Progenitor cell of endocrine pancreas (in vitro differentiated cells): ENCODE measurements around the gene STX18. TPM values are rescaled to one million over a fixed set of nuclear protein-coding genes. Genes with fewer than 3 reads are reported as not detected.
A peak's percentile ranks its signal among the peaks of the same experiment; 100 is the strongest.

Experiments used
- DNase-seq: peaks from one replicate; pipeline ENCODE4 v3.0.0; 2021; ENCODE audit warnings: low spot score; ENCODE audit not compliant: unreplicated experiment
- H3K27ac Mint-ChIP-seq: 2 replicates; pipeline ENCODE4 v1.8.0; 2021; ENCODE audit warnings: mild to moderate bottlenecking, moderate library complexity, mixed read lengths
- H3K27me3 Mint-ChIP-seq: 2 replicates; pipeline ENCODE4 v1.8.0; 2021; ENCODE audit warnings: mixed read lengths
- H3K36me3 Mint-ChIP-seq: 2 replicates; pipeline ENCODE4 v1.8.0; 2022; ENCODE audit warnings: mixed read lengths; ENCODE audit not compliant: insufficient read depth
- H3K4me1 Mint-ChIP-seq: 2 replicates; pipeline ENCODE4 v1.8.0; 2021; ENCODE audit warnings: low read depth, mixed read lengths
- H3K4me3 Mint-ChIP-seq: 2 replicates; pipeline ENCODE4 v1.8.0; 2021; ENCODE audit warnings: low read depth, mild to moderate bottlenecking, moderate library complexity, mixed read lengths
- H3K9me3 Mint-ChIP-seq: 2 replicates; pipeline ENCODE4 v1.8.0; 2021; ENCODE audit warnings: low read depth, mixed read lengths
- CTCF ChIP-seq: fragments of 200-600 bp; sonication (generic); IDR thresholded peaks from one replicate; pipeline ENCODE4 v1.5.0; 2021; ENCODE audit warnings: antibody characterized with exemption, mild to moderate bottlenecking; ENCODE audit not compliant: unreplicated experiment
- long read RNA-seq: library from polyadenylated mRNA; unstranded; transcript quantifications from one replicate; pipeline ENCODE4 v2.0.0, GENCODE V29; 2020
- total RNA-seq: library from RNA; stranded (reverse); gene quantifications from 2 replicates; pipeline ENCODE4 v1.2.1, GENCODE V29; 2021

The STX18 gene
- 37.8 and 41.2 TPM in 2 replicates for total RNA-seq
- long read RNA-seq, transcript STX18-201 (11 exons, 2,138 nt): major isoform, 98 of 122 reads
- long read RNA-seq, partial matches to known transcripts: 2 of 122 reads
- long read RNA-seq, other reads (novel, unspliced or antisense): 22 of 122 reads

GRCh38 chr4:4541661-4542570, at the start of gene STX18:
STX18 (minus strand) TSS chr4:4542048; CDS start chr4:4541964, 84 bp downstream.
- Mint-ChIP-seq H3K9me3 (no peaks in the 10 kb centered on the region), H3K27me3 (no peaks in the 10 kb centered on the region), H3K4me3 (peak within 1 kb of the TSS; percentile 97), H3K27ac (peak within 1 kb of the TSS; percentile 98), H3K4me1 (peaks cover 12% of the 10 kb centered on the region), H3K36me3 (peaks cover under 1% of the 10 kb centered on the region)
- peak; percentile 86 for DNase-seq
- no peak for TF ChIP-seq CTCF

- no peak overlapping the region for H3K4me3 Mint-ChIP-seq
- peaks cover 10% of the 10 kb centered on the region for H3K9me3 Mint-ChIP-seq
- H3K4me1 Mint-ChIP-seq: no peaks in the 10 kb centered on the region
- H3K36me3 Mint-ChIP-seq: peaks cover 13% of the 10 kb centered on the region
- H3K27ac Mint-ChIP-seq: no peak overlapping the region
- no peak for DNase-seq
- no peaks in the 10 kb centered on the region for H3K27me3 Mint-ChIP-seq
- no peak for TF ChIP-seq CTCF
These were observed 49.2 kb upstream of the STX18 start for GRCh38 chr4:4591071-4591470.

GRCh38 chr4:4590546-4590945, 48.7 kb upstream of the STX18 start:
- no peak for DNase-seq
- Mint-ChIP-seq H3K9me3 (peaks cover 10% of the 10 kb centered on the region), H3K27ac (no peak overlapping the region), H3K27me3 (no peaks in the 10 kb centered on the region), H3K4me3 (no peak overlapping the region), H3K36me3 (peaks cover 13% of the 10 kb centered on the region), H3K4me1 (no peaks in the 10 kb centered on the region)
- no peak for TF ChIP-seq CTCF

GRCh38 chr4:4585012-4585670, 43.3 kb upstream of the STX18 start:
- TF ChIP-seq CTCF: no peak
- Mint-ChIP-seq H3K27me3 (no peaks in the 10 kb centered on the region), H3K4me3 (no peak overlapping the region), H3K27ac (no peak overlapping the region), H3K36me3 (peaks cover 6% of the 10 kb centered on the region), H3K4me1 (no peaks in the 10 kb centered on the region), H3K9me3 (peaks cover 4% of the 10 kb centered on the region)
- no peak for DNase-seq

GRCh38 chr4:4583606-4584005, 41.8 kb upstream of the STX18 start:
- H3K27ac Mint-ChIP-seq: no peak overlapping the region
- no peaks in the 10 kb centered on the region for H3K27me3 Mint-ChIP-seq

More at GRCh38 chr4:4583606-4584005, 41.8 kb upstream of the STX18 start:
- Mint-ChIP-seq H3K9me3 (peaks cover 4% of the 10 kb centered on the region), H3K4me3 (no peak overlapping the region), H3K36me3 (peaks cover 8% of the 10 kb centered on the region), H3K4me1 (no peaks in the 10 kb centered on the region)
- TF ChIP-seq CTCF: no peak
- no peak for DNase-seq
